HG02642 (cell line): ENCODE data around the gene PERM1.
"Not testable (repeated sequence)": the region's sequence is repeated elsewhere in the genome, so short reads cannot be mapped to it uniquely, and the experiment has no call there.

Source experiments
- ATAC-seq: cut with Tn5 transposase; IDR thresholded peaks from one replicate; pipeline ENCODE4 v1.9.1; 2021; ENCODE audit warnings: mild to moderate bottlenecking; ENCODE audit not compliant: unreplicated experiment, poor library complexity

Gene PERM1

GRCh38 chr1:998745-998994 is 16.8 kb upstream of the PERM1 start:
- ATAC-seq: no peak

GRCh38 chr1:997993-998744 is 16.3 kb upstream of the PERM1 start:
- no peak for ATAC-seq

- ATAC-seq: no peak
These were observed 15.8 kb upstream of the PERM1 start for GRCh38 chr1:997713-997992.

- no peak for ATAC-seq
These were observed 15.2 kb upstream of the PERM1 start for GRCh38 chr1:996851-997712.

GRCh38 chr1:995665-996633 is 14.1 kb upstream of the PERM1 start:
- ATAC-seq: no peak

GRCh38 chr1:994546-994945 is 12.7 kb upstream of the PERM1 start:
- not testable (repeated sequence) for ATAC-seq

GRCh38 chr1:993379-993995 is 11.6 kb upstream of the PERM1 start:
- ATAC-seq: no peak

GRCh38 chr1:992362-992761 is 10.5 kb upstream of the PERM1 start:
- ATAC-seq: no peak

GRCh38 chr1:991895-992294 is 10.0 kb upstream of the PERM1 start:
- ATAC-seq: no peak

- ATAC-seq: not testable (repeated sequence)
These were observed 9.4 kb upstream of the PERM1 start for GRCh38 chr1:991275-991674.

- not testable (repeated sequence) for ATAC-seq
These were observed 6.2 kb upstream of the PERM1 start for GRCh38 chr1:988061-988460.

GRCh38 chr1:985126-985525 is 3.2 kb upstream of the PERM1 start:
- ATAC-seq: no peak

GRCh38 chr1:984476-984814 is 2.6 kb upstream of the PERM1 start:
- ATAC-seq: no peak

GRCh38 chr1:983798-984475 is 2.0 kb upstream of the PERM1 start:
- ATAC-seq: peak; percentile 46

GRCh38 chr1:982765-983436 is 1.0 kb upstream of the PERM1 start:
- ATAC-seq: no peak

GRCh38 chr1:981491-981954 is 370 bp downstream of the PERM1 start:
- ATAC-seq: no peak

GRCh38 chr1:980602-981395 is 1.1 kb downstream of the PERM1 start:
- ATAC-seq: no peak

- no peak for ATAC-seq
These were observed 1.7 kb downstream of the PERM1 start for GRCh38 chr1:980137-980571.

- ATAC-seq: no peak
These were observed 2.2 kb downstream of the PERM1 start for GRCh38 chr1:979744-980072.
